Neural crest cell (in vitro differentiated cells): Measurements from ENCODE around the gene ATG10. TPM values are rescaled to one million over a fixed set of nuclear protein-coding genes. Genes with fewer than 3 reads are reported as not detected.
A peak's percentile ranks its signal among the peaks of the same experiment; 100 is the strongest.

Experiments
- DNase-seq: peaks from one replicate; pipeline ENCODE4 v3.0.0; 2021; ENCODE audit warnings: low read depth, mixed read lengths, low spot score
- H3K27ac Mint-ChIP-seq: one replicate; pipeline ENCODE4 v1.8.0; 2021; ENCODE audit warnings: mild to moderate bottlenecking, mixed read lengths; ENCODE audit not compliant: unreplicated experiment
- H3K27me3 Mint-ChIP-seq: 2 replicates; pipeline ENCODE4 v1.8.0; 2021; ENCODE audit warnings: low read depth, mild to moderate bottlenecking, mixed read lengths
- H3K36me3 Mint-ChIP-seq: 2 replicates; pipeline ENCODE4 v1.8.0; 2021; ENCODE audit warnings: low read depth, mild to moderate bottlenecking, mixed read lengths
- H3K4me1 Mint-ChIP-seq: 2 replicates; pipeline ENCODE4 v1.8.0; 2021; ENCODE audit warnings: mixed read lengths
- H3K4me3 Mint-ChIP-seq: one replicate; pipeline ENCODE4 v1.8.0; 2021; ENCODE audit warnings: mild to moderate bottlenecking, mixed read lengths
- H3K9me3 Mint-ChIP-seq: 2 replicates; pipeline ENCODE4 v1.8.0; 2021; ENCODE audit warnings: mixed read lengths
- CTCF ChIP-seq: fragments of 200-600 bp; sonication (generic); conservative IDR thresholded peaks from 2 replicates; pipeline ENCODE4 v1.5.0; 2021; ENCODE audit warnings: antibody characterized with exemption, mild to moderate bottlenecking
- total RNA-seq: library from RNA; stranded (reverse); gene quantifications from 2 replicates; pipeline ENCODE4 v1.2.1, GENCODE V29; 2021

The ATG10 gene
- total RNA-seq, 1 donor from 2014 or later: 5.9 TPM

- TF ChIP-seq CTCF: no peak
- Mint-ChIP-seq H3K4me3 (peak overlapping the region; percentile 60), H3K36me3 (peaks cover 45% of the 10 kb centered on the region), H3K27me3 (no peaks in the 10 kb centered on the region), H3K4me1 (peaks cover 60% of the 10 kb centered on the region), H3K9me3 (no peaks in the 10 kb centered on the region), H3K27ac (no peak overlapping the region)
- DNase-seq: no peak
Measured at GRCh38 chr5:82275216-82275664, 303.4 kb downstream of the ATG10 start.

- no peak for TF ChIP-seq CTCF
- peak overlapping the region; percentile 93 for H3K4me3 Mint-ChIP-seq
- H3K27ac Mint-ChIP-seq: peak overlapping the region; percentile 95
- no peaks in the 10 kb centered on the region for H3K27me3 Mint-ChIP-seq
- peaks cover 36% of the 10 kb centered on the region for H3K36me3 Mint-ChIP-seq
- no peaks in the 10 kb centered on the region for H3K9me3 Mint-ChIP-seq
- no peak for DNase-seq
- peaks cover 58% of the 10 kb centered on the region for H3K4me1 Mint-ChIP-seq
Measured at GRCh38 chr5:82276800-82277612, 305.2 kb downstream of the ATG10 start.

- H3K4me3 Mint-ChIP-seq: peak overlapping the region; percentile 93
- no peaks in the 10 kb centered on the region for H3K27me3 Mint-ChIP-seq
- no peak for TF ChIP-seq CTCF
- no peak for DNase-seq
- peak overlapping the region; percentile 100 for H3K27ac Mint-ChIP-seq
- H3K4me1 Mint-ChIP-seq: peaks cover 54% of the 10 kb centered on the region
- no peaks in the 10 kb centered on the region for H3K9me3 Mint-ChIP-seq
- peaks cover 33% of the 10 kb centered on the region for H3K36me3 Mint-ChIP-seq
Measured at GRCh38 chr5:82277613-82277986, 305.8 kb downstream of the ATG10 start.

- TF ChIP-seq CTCF: no peak
- H3K4me3 Mint-ChIP-seq: peak within 1 kb of the TSS; percentile 93
- H3K36me3 Mint-ChIP-seq: peaks cover 29% of the 10 kb centered on the region
- peak; percentile 81 for DNase-seq
- H3K27ac Mint-ChIP-seq: peak within 1 kb of the TSS; percentile 100
- no peaks in the 10 kb centered on the region for H3K9me3 Mint-ChIP-seq
- H3K4me1 Mint-ChIP-seq: peaks cover 48% of the 10 kb centered on the region
- H3K27me3 Mint-ChIP-seq: no peaks in the 10 kb centered on the region
Measured at GRCh38 chr5:82277987-82278710, 306.3 kb downstream of the ATG10 start, which contains the start of gene RPS23. Gene RPS23 (minus strand): TSS chr5:82278354. CDS start chr5:82278323, 31 bp downstream.

GRCh38 chr5:82278711-82279370, 307.0 kb downstream of the ATG10 start:
- Mint-ChIP-seq H3K27me3 (no peaks in the 10 kb centered on the region), H3K36me3 (peaks cover 28% of the 10 kb centered on the region), H3K27ac (peak overlapping the region; percentile 100), H3K4me3 (peak overlapping the region; percentile 93), H3K9me3 (no peaks in the 10 kb centered on the region), H3K4me1 (peaks cover 41% of the 10 kb centered on the region)
- DNase-seq: no peak
- no peak for TF ChIP-seq CTCF
